Hair follicular keratinocyte (primary cell): ENCODE measurements around the gene MKRN2. TPM values are rescaled to one million over a fixed set of nuclear protein-coding genes. Genes with fewer than 3 reads are reported as not detected.

Experiments
- total RNA-seq: library from RNA; depleted of rRNA; stranded (reverse); fragments of >200 nt; gene quantifications from 2 replicates; pipeline ENCODE4 v1.2.3, GENCODE V29; 2015

The MKRN2 gene
- total RNA-seq, result 25.1 and 29.0 TPM in 2 replicates

DNA sequence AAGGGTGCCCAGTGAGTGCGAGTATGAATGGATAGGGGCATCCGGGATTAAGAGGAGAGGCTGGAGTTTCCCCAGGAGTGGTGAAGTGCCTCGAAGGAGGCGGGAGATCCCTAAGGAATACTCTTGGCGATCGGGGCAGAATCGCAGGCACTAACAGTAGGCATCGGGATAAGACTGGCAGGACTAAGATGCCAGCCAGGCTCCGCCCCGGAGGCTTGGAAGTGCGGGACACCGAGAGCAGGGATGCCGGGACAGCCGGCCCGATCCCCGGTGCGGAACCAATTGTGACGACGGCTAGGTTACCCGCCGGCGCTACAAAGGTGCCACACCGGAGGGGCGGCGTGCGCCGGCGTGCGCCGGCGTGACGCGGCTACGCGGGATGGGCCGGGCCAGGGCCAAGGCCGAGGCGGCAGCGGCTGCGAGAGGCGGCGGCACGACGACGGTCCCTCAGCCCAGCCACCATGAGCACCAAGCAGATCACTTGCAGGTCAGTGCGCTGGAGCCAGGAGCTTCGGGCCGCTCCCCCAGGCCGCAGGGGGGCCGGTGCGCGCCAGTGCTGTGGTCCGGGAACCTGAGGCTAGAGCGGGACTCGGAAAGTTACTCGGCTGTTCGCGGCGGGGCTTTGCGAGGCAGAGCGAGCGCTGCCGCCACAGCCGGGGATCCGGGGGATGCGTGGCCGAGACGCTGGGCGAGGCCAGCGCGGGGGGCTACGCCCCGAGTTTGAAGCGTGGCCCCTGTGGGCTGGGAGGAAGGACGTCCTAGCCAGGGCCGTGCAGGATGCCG lies at the start of gene MKRN2:
MKRN2 (plus strand) TSS at position 398 of the 783 bp plus-strand sequence; CDS start at position 462, 64 bp downstream.

DNA sequence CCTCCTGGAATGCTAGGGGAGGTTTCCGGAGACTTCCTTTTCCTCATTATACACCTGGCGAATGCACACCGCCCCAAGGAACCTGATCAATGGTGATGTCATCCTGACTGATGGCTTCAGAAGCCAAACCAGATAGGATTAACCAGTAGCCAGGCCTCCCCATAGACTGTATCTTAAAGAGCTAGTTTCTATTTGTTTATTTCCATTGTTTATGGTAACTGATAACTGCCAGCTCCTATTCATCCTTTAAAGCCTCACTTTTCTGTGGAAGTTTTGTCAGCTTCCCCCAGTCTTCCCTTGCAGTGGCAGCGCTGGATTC lies 11.5 kb upstream of the MKRN2 start, which contains the start of gene MKRN2OS:
MKRN2OS (minus strand) TSS at position 27 of the 319 bp plus-strand sequence. CDS start 35 bp downstream, outside the sequence.

Other genes with a start within 250 kb of the MKRN2 start
- gene TSEN2, start 72.6 kb upstream of the MKRN2 start, total RNA-seq, result 8.6 and 17.6 TPM in 2 replicates
- gene MKRN2OS, start 11.6 kb upstream of the MKRN2 start, total RNA-seq, result 1.1 and 1.8 TPM in 2 replicates
- gene RAF1, start 107.0 kb downstream of the MKRN2 start, total RNA-seq, result 46.6 and 52.0 TPM in 2 replicates
- 30.8 and 68.6 TPM in 2 replicates for gene TMEM40, start 202.2 kb downstream of the MKRN2 start, total RNA-seq
- gene CAND2, start 239.6 kb downstream of the MKRN2 start, total RNA-seq, result 0.46 and 1.0 TPM in 2 replicates